Breast epithelium (tissue), 4 donors: Measurements from ENCODE around the gene SERPINA5. TPM values are rescaled to one million over a fixed set of nuclear protein-coding genes. Genes with fewer than 3 reads are reported as not detected.

Experiments
- DNase-seq, 2 donors: peaks; one replicate each; pipeline ENCODE4 v3.0.0-alpha.2; 2019; ENCODE audit warnings: low spot score in 2 of 2
- H3K27ac ChIP-seq, 2 donors: fragments of 200-600 bp; sonication (generic) in 1 of 2; one replicate each; pipeline ENCODE4 v1.5.1; 2016 to 2019; ENCODE audit warnings: mild to moderate bottlenecking in 1 of 2
- H3K27me3 ChIP-seq, 2 donors: fragments of 200-600 bp; sonication (generic) in 1 of 2; one replicate each; pipeline versions ENCODE4 v1.5.1 to v1.6.0; 2017 to 2019; ENCODE audit warnings: control low read depth in 1 of 2, mild to moderate bottlenecking in 1 of 2
- H3K36me3 ChIP-seq: fragments of 200-600 bp; one replicate; pipeline ENCODE4 v1.5.1; 2019
- H3K4me1 ChIP-seq, 2 donors: fragments of 200-600 bp; sonication (generic); one replicate each; pipeline ENCODE4 v1.5.1; 2016 to 2019; ENCODE audit warnings: control low read depth in 1 of 2
- H3K4me3 ChIP-seq, 3 donors: fragments of 200-600 bp; sonication (generic); 1 replicate in 2 of 3; 2 replicates in 1 of 3; pipeline ENCODE4 v1.5.1; 2016 to 2019; ENCODE audit warnings: mild to moderate bottlenecking in 3 of 3, moderate library complexity in 2 of 3
- H3K9me3 ChIP-seq, 2 donors: fragments of 200-600 bp; sonication (generic) in 1 of 2; one replicate each; pipeline ENCODE4 v1.5.1; 2016 to 2019; ENCODE audit warnings: control low read depth in 1 of 2
- CTCF ChIP-seq, 3 donors: fragments of 450-650 bp; IDR thresholded peaks; one replicate each; pipeline ENCODE4 v1.5.1; 2016 to 2017; ENCODE audit warnings: antibody characterized with exemption in 3 of 3, mild to moderate bottlenecking in 3 of 3, moderate library complexity in 3 of 3
- POLR2A ChIP-seq: fragments of 450-650 bp; IDR thresholded peaks from one replicate; pipeline ENCODE4 v1.6.1; 2016; ENCODE audit warnings: antibody characterized with exemption, mild to moderate bottlenecking, moderate library complexity
- POLR2AphosphoS5 ChIP-seq, 3 donors: sonication (generic); formaldehyde crosslinking; IDR thresholded peaks; one replicate each; pipeline ENCODE4 v1.6.1; 2017; ENCODE audit warnings: antibody characterized with exemption in 3 of 3
- intact Hi-C: fragments of 100-400 bp; cut with DNase I; formaldehyde crosslinking; loops from one replicate; pipeline ENCODE4 v1.15.1; 2023; ENCODE audit warnings: low total_unique reads
- total RNA-seq, 3 donors: library from RNA; depleted of rRNA; stranded (reverse); fragments of >200 nt; gene quantifications; one replicate each; pipeline ENCODE4 v1.1.0, GENCODE V29; 2016

The SERPINA5 gene
- total RNA-seq, 3 donors from 2014 or later, result 4.3 to 32.9 (median 20.6) TPM

GRCh38 chr14:94641632-94641955 lies 60.4 kb downstream of the SERPINA5 start:
- Histone ChIP-seq H3K9me3 (no peaks in the 10 kb centered on the region), H3K27ac (no peak overlapping the region), H3K4me1 (no peaks in the 10 kb centered on the region), H3K4me3 (no peak overlapping the region), H3K36me3 (no peaks in the 10 kb centered on the region), H3K27me3 (no peaks in the 10 kb centered on the region)
- intact Hi-C loops, result no loop called here
- DNase-seq, result no peak
- no peak for TF ChIP-seq POLR2AphosphoS5 (IDR thresholded peaks at IDR 0.05)
- no peak for TF ChIP-seq CTCF (IDR thresholded peaks at IDR 0.05)
- no peak for TF ChIP-seq POLR2A

Other genes with a start within 250 kb of the SERPINA5 start
- gene SERPINA2, start 214.7 kb upstream of the SERPINA5 start, total RNA-seq, result not detected
- gene SERPINA1, start 192.8 kb upstream of the SERPINA5 start, total RNA-seq, result 100 to 1,000 TPM in 1 of 3 donors, 10 to 100 TPM in 1, 1 to 10 TPM in 1; 7.5 to 200 (median 42.6) TPM
- gene SERPINA11, start 128.6 kb upstream of the SERPINA5 start, total RNA-seq, result 1 to 10 TPM in 1 of 3 donors, under 1 TPM in 1, not detected in 1; 0.73 to 2.9 TPM
- not detected for gene SERPINA9, start 105.2 kb upstream of the SERPINA5 start, total RNA-seq
- not detected for gene SERPINA12, start 72.0 kb upstream of the SERPINA5 start, total RNA-seq
- gene SERPINA4, start 20.0 kb upstream of the SERPINA5 start, total RNA-seq, result not detected
- gene SERPINA3, start 31.0 kb downstream of the SERPINA5 start, total RNA-seq, result 1,000 to 10,000 TPM in 2 of 3 donors, 10 to 100 TPM in 1; 88.7 to 1,840 (median 1,497) TPM
- gene GSC, start 188.7 kb downstream of the SERPINA5 start, total RNA-seq, result 10 to 100 TPM in 1 of 3 donors, 1 to 10 TPM in 2; 8.3 to 13.8 (median 9.8) TPM